Measurements from ENCODE around the gene NTPCR.

DNA sequence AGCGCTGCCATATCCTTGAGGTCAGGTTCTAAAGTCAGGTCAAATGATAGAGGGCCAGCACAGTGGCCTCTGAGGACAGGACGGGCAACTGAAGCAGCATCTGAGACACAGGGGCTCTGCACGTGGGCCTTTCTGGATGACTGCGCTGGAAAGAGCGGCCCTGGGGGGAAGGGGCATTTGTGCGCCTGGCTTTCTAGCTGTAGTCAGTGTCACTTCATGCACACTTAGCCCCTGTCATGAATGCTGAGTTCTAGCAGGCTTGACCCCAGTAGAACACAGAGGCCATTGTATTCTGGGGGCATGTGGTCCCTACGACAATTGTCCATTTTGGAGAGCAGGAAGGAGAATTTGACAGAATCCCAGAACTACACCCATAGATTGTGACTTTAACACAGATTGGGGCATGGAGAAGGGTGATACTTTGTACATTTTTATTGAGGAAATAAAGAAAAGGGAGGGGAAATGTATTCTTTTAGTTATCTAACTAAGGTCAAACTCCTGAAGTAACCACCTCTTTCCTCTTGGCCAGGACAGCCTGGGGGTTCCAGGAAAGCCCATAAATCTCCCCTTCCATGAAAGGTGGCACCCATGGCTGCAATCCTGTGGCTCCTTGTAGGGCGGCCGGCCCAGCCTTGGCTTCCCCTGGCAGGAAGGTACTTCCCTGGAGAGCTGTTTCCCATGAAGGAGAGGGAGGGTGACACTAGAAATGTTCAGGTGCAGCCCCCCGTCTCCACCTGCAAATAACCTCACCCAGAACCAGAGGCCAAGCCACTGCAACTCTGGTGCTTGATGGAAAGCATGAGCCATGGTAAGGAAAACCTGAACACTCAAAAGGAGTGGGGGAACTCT lies 34.4 kb downstream of the NTPCR start:
- TF ChIP-seq, protein P1, sequence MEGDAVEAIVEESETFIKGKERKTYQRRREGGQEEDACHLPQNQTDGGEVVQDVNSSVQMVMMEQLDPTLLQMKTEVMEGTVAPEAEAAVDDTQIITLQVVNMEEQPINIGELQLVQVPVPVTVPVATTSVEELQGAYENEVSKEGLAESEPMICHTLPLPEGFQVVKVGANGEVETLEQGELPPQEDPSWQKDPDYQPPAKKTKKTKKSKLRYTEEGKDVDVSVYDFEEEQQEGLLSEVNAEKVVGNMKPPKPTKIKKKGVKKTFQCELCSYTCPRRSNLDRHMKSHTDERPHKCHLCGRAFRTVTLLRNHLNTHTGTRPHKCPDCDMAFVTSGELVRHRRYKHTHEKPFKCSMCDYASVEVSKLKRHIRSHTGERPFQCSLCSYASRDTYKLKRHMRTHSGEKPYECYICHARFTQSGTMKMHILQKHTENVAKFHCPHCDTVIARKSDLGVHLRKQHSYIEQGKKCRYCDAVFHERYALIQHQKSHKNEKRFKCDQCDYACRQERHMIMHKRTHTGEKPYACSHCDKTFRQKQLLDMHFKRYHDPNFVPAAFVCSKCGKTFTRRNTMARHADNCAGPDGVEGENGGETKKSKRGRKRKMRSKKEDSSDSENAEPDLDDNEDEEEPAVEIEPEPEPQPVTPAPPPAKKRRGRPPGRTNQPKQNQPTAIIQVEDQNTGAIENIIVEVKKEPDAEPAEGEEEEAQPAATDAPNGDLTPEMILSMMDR (IDR thresholded peaks at IDR 0.05 in 8 of 11, conservative IDR thresholded peaks at IDR 0.05 in 3 of 11), result no peak
- no peak for TF ChIP-seq POLR2AphosphoS5 (IDR thresholded peaks at IDR 0.05)
